NCI-H1694 (cell line): ENCODE results near the gene CDC14A.
A peak's percentile ranks its signal among the peaks of the same experiment; 100 is the strongest.
"Not testable (repeated sequence)": the region's sequence is repeated elsewhere in the genome, so short reads cannot be mapped to it uniquely, and the experiment has no call there.

Source experiments
- DNase-seq: peaks from one replicate; lab custom pipeline; 2025; lab: John Stamatoyannopoulos, UW

CDC14A gene

DNA sequence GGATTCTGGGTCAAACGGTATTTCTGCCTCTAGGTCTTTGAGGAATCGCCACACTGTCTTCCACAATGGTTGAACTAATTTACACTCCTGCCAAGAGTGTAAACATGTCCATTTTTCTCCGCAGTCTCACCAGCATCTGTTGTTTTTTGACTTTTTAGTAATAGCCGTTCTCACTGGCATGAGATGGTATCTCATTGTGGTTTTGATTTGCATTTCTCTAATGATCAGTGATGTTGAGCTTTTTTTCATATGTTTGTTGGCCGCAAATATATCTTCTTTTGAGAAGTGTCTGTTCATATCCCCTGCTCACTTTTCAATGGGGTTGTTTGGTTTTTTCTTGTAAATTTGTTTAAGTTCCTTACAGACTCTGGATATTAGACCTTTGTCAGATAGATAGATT, 53.6 kb downstream of the CDC14A start:
- DNase-seq: not testable (repeated sequence)

DNA sequence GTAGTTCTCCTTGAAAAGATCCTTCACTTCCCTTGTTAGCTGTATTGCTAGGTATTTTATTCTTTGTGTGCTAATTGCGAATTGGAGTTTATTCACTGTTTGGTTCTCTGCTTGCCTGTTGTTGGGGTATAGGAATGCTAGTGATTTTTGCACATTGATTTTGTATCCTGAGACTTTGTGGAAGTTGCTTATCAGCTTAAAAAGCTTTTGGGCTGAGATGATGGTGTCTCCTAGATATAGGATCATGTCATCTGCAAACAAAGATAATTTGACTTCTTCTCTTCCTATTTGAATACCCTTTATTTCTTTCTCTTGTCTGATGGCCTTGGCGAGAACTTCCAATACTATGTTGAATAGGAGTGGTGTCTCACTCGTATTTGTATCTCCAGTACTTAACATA, 55.1 kb downstream of the CDC14A start:
- not testable (repeated sequence) for DNase-seq

DNA sequence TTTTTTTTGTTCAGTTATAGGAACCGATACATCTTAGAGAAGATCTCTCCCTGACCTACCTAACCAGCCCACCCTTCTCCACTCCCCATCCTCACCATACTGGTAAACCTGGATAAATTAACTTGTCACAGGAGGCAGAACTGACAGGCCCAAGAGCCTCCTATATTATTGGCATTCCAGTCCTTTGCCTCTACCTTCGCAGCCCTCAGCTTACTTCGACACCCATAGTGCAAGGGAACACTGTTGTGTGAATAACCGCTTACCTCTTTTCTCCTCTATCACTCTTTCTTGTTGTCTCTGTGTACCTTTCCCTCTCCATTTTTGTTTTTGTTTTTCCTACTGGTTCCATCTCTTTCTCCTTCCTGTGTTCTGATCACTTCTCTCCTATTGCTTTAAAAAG, 58.7 kb downstream of the CDC14A start:
- DNase-seq: no peak

DNA sequence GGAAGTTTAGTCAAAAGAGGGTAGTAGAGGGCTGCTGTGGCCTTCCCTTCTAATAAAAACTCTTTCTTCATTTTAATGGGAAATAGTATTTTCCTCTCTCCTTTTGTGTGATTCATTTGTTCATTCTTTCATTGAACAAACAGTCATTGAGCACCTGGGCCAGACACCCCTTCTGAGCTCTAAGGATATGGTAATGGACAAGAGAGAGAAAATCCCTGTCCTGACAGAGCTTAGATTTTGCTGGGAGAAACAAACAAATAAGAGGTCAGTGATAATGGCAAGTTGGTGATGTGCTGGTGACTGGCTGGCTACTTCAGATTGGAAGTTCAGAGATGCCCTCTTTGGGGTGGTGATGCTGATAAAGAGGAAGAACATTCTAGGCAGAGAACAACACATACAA, 59.3 kb downstream of the CDC14A start:
- no peak for DNase-seq

DNA sequence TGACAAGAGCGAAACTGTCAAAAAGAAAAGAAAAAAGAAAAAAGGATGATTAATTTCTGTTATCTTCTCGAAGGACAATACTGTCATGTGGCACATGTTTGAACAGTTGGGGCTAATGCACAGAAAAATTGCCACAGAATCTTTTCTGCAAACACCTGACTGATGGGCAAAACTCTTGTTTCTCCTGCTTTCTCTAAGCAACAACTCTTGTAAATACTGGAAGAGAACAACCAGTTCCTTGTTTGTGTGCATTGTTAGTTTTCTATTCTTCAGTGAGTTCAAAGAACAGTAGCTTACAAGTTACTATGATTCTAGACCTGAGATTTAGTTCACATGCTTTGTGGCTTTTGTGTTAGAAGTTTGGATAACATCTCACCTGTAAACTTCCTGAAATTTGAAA, 60.7 kb downstream of the CDC14A start:
- DNase-seq: no peak

DNA sequence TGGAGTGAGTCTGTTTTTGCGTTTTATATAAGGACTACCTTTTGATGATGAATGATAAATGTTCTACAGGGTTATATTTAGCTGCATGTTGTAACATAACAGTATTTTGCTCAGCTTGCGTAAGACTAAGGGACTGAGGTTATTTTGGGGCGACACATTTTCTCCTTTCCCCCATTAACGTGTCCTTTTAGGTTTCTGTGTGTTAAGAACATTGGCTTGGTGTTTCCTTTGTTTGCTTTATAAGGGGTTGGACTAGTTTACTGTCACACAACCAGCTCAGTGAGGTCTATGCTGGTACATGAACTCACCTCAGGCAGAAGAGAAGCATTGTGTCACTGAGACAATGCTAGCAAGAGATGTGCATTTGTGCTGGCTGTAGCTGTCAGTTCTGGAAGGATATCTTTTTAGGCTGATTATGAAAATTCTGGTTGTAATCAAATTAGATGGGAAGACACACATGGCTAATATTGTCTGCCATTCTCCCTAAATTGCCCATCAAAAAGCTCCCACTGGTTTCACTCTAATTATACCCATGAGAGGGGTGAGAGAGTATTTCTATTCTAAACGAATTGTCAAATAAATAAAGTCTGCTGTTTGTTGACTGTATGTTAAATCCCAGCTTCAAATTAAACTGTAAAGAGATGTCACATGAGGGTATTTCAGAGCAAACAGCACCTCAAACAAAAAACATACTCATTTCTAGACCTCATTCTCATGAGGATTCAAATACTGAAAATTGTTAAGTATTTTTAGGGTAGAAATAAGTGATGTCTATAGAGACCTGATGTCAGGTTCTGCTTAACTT, 62.6 kb downstream of the CDC14A start:
- DNase-seq: no peak

DNA sequence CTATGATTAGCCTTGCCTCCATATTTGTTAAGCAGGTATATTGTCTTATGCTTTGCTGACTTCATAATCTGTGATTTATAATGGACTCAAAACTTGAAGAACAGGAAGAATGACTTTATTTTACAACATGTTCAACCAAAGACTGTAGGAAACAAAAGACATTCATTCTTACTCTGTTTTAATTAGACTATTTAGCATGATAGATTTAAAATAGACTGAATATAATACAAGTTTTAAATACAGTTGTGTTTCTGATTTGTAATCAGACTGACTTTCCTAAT, 63.1 kb downstream of the CDC14A start:
- no peak for DNase-seq

DNA sequence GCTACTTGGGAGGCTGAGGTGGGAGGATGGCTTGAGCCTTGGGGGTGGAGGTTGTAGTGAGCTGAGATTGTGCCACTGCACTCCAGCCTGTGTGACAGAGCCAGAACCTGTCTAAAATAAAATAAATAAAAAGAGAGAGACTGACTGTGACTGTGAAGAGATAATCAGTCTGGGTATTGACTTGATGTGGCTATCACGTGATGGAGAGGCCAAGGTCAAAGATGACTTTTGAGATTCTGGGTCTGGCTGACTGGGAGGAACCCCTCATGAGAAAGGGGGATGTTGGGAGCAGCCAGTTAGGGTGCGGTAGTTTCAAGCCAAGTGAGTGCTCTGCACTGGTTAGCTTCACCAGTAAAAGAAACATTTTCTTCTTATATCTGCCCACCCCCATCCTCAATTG, 66.8 kb downstream of the CDC14A start:
- DNase-seq: no peak

DNA sequence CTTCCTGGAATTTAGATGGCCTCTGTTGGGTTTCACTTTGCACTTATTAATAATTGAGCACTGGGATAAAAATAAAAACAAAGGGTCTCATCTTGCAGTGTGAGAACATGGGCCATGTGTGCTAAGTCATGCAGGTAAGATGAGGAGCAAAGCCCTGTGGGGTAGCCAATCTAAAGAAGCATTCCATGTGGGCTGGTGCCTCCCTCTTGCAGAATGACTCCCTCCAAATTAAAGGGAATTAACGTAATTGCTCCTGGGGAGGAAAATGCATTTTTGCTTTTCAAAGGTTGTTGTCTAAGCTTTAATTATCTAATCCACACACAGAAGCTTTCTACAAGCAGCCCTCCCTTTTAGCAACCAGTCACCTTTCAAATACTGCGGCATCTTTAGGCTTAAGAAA, 69.8 kb downstream of the CDC14A start:
- no peak for DNase-seq

DNA sequence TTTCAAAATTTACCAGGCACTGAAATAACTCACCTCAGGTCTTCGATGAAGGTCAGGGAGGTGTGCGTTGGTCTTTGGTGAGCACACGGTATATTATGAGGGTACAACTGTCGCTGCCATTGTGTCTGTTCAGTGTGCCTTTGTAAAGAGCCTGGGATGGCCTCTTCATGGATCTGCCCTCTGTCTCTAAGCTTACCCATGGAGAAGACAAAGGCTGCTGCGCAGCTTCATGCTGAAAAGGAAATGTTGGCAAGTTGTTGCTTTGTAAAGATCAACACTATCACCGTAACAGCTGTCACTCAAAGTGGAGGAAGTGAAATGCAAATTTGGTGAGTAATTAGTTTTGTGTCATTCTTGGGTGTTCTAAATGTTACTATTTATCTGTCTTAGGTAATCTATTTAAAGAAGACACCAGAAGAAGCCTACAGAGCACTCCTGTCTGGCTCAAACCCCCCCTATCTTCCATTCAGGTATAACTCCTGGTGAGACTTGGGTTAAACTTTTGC, 71.6 kb downstream of the CDC14A start:
- no peak for DNase-seq

DNA sequence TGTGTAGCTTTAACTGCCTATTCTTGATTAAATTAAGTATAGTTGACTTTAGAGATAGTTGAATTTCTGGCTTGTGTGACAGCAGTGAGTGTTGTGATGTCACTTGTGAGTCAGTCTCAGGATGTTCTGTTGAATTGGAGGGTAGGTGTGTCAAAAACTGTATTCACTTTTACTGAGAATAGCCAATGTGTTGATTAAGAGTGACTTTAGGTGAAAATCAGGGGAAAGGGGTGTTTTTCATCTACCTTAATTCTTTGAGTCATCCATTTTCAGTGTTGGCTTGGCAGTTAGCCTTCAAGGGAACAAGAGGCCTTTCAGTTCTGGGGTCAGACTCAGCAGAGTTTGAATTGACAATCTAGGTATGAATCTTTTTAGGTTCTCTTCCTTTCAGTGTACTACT, 75.9 kb downstream of the CDC14A start:
- DNase-seq: no peak

DNA sequence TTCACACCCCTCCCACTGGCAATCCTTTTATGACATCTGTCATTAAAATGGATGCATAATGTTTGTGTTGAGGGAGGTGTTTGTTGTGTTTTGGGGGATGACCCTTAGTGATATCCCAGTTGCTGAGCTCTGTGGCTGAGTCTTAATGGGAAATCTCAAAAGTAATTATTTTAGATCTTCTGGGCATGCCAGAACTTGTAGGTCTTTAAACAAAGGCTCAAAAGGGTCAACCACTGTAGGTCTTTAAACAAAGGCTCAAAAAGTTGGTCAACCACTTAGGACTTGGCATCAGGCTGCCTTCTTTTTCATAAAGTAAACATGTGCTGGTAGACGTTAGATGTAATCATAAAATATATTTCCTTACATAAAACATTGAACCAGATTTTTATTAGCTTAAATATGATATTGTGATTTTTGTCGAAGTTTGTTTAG, 78.0 kb downstream of the CDC14A start:
- DNase-seq: no peak

DNA sequence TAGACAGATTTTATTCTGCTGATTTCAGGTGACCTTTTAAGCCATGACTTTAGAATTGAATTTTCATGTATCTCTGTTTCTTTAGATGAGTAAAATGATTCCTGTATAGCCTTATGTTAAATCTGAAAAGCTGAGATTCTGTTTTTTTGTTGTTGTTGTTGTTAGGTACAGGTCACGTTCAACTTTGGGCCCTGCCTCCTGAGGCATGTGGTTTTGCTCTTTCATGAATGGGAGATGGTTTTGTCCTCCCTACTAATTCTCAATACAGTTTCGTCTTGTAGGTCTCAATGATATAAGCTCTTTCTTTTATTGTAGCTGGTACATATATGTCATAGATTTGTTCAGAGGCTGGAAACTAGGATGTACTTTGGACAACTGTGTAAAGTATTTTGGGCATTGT, 79.6 kb downstream of the CDC14A start:
- DNase-seq: no peak

DNA sequence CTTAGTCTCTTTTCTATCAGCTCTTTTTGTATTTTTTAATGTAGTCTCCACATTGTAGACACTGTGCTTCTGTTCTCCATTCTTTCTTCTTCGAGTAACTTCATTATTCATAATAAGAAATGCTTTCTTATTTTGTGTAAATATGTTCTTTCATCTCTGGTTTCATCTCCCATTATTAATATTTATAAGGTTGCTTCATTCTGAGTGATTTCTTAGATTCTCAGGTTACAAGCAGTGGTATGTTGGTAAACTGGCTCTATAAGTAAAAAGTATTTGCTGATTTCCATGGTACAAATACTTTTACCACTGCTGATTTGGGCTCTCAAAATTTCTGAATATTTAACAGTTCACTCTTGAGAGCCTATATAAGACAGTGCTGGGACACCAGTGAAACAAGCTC, 81.3 kb downstream of the CDC14A start:
- DNase-seq: no peak

DNA sequence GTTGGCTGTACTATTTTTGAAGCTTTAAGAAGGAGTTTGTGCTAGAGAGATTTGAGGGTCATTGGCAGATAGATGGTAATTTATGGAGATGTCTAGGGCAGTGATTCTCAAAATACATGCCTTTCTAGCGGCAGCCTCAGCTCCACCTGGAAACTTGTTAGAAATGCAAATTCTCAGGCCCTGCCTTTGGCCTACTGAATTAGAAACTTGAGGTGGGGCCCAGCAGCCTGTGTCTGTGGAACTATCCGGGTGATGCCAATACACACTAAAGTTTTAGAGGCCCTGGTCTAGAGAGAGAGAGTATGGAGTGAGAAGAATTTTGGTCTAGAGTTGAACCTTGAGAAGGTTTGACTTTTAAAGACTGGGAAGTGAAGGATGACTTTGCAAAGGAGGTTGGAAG, 82.5 kb downstream of the CDC14A start:
- DNase-seq: no peak

DNA sequence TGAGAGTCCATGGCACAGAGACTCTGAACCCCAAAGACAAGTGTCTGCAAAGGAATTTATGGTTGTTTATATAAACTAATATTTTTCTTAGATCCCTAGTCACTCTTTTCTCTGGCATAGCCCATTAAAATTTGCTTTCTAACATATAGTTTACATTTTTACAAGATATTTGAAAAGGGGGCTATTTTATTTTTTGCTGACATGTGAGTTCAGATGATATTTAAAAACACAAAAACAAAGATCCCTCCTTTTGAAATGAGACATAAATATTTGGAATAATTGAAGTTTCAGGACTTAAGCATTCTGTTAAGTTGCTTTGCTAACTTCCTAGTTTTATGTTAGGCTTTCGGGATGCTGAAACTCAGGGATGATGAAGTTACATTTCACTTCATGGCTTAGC, 86.1 kb downstream of the CDC14A start:
- DNase-seq: no peak

DNA sequence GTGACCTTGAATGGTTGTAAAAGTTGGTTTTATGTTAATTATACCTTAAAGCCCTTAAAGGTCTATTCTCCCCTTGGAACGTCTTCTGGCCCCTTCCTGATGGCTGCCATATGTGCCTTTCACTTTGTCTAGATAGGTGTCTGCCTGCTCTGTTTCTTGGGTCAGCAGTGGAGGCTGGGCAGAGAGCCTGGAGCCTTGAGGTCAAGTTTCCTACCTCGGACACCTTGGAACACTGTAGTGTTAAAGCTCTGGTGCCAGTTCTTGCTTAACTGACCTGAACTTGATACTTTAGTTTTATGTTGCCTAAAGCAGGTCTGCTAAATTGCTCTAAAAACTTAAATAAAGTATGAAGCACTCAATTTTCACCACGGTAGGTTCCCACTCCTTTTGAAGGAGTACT, 86.5 kb downstream of the CDC14A start:
- DNase-seq: no peak

DNA sequence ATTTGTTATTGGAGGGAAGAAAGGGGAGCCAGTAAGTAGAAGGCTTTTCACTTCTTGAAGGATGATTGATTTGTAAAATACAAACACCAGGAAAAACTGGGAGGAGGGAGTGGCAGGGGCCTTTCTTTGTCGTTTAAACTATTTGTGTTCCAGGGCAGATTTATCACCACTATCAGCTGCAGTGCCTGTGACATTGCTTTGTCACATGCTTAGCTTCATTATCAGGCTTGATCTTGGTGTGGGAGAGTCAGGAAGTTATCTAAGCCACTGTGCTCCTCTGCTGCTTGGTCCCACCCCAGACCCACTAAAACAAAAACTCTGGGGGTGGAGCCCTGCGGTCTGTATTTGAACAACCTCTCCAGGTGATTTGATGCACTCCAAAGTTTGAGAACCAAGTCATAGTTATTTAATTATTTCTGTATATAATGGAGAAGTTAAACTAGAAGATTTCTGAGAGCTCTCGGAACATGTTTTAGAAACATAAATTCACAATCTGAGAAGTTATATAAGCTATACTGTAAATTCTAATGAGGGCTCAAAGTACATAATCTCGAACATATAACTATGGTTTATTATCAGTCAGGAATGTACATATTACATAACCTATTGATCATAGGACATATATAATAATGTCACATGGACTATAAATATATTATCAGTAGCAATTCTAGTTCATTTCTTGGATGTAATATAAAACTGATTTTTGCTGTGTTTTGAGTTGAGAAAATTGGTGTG, 87.9 kb downstream of the CDC14A start:
- DNase-seq: no peak

DNA sequence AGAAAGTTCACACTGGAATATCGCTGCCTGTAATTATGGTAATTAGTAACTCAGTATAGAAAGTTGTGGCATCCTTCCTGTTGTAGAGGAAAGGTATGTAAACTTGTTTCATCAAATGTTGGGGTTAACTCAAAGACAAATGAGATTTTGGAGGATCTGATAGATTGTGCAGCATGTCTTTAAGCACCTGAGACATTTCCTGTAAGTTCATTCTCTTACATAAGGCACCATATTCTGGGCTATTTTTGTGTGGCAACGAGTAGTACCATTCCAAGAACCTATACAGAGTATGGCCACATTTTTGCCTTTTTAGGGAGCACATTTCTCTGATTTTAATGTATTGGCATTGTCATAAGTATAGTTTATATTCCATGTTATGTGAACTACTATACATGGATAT, 88.8 kb downstream of the CDC14A start:
- no peak for DNase-seq

DNA sequence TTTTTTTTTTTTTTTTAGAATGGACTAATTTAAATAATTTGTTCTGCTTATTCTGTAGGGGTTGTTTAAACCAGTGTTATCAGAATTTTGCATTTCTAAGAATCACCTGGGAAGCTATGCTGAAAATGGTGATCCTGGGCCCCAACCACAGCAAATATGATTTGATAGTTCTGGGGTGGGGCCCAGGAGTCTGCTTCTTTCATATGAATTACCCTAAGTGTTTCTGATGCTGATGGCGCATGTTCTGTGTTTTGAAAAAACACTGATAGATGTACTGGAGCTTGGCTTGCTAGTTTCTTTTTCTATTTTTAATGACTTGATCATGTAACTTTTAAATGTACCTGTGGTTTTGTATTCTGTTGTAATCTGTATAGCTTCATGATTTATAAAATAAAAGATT, 89.3 kb downstream of the CDC14A start:
- DNase-seq: no peak

DNA sequence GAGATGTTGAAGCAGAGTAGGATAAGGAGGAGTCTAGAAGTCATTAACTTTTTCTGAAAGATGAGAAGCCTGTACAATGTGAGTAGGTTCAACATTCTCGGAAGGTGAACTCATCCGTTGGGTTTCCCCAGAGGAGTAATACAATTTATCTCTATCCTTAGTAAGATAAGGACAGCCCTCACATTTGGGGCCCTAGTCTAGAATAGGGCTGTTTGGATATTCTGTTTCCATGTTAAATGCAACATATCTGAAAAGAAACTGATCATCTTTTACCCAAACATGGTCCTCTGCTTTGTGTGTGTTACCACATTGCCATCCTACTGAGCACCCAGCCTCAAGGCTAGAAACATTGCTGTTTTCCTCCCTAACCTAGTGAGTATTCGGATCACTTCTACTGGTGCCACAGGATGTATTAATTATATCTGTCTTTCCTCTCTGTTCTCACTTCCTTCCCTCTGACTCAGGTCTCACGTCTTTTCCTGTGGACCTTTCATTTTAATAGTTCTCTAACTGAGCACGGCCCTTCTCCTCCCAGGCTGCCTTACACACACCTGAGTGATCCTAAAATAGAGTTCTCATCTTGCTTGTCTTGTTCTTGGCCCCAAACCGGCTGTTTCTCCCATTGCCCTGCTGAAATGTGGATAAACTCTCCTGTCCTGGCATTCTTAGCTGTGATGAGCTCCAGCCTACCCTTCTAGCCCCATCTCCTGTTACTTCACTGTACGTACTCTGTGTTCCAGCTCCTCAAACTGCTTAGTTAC, 91.7 kb downstream of the CDC14A start:
- no peak for DNase-seq

DNA sequence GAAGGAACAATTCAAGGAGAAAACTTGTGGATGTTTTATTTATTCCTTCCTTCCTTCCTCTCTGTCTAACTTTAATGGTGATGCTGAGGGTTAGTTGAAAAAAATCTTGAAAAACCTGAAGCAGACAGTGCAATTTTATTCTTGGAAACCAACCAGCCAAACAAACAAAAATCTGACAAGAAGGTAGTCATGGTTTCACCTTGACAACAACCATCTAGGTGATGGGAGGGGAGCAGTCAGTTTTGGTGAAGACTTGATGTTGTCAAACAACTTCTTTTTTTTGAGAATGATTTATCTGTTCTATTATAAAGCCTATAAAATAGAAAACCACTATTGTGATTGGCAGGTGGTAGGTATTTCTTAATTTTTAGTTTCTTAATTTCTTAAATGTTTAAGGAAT, 93.3 kb downstream of the CDC14A start:
- no peak for DNase-seq

DNA sequence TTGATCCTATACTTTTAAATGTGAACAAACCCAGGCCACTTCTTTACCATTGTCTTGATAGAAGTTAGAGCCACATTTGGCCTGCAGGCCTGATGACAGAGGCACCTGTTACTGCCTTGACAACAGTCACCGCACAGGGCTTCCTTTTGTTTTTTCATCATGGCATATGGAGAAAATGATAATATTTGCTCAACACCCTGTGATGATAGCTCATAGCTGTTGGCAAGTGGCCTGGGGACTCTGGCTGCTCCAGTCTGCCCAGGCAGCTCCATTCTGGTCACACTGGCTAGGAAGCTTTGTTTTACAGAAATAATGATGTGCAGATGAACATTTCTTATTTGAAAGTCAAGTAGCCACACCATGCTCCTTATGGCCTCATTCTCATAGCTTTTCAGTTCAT, 96.1 kb downstream of the CDC14A start:
- peak; percentile 52 for DNase-seq
